Neural cell (in vitro differentiated cells): Measurements from ENCODE around the gene PGM2L1.

Experiments used
- CTCF ChIP-seq: fragments of 450-650 bp; IDR thresholded peaks from 2 replicates; pipeline ENCODE4 v1.5.1; 2014; ENCODE audit warnings: antibody characterized with exemption, mild to moderate bottlenecking, moderate library complexity; ENCODE audit not compliant: poor library complexity, severe bottlenecking
- EP300 ChIP-seq: fragments of 450-650 bp; conservative IDR thresholded peaks from 2 replicates; pipeline ENCODE4 v1.6.1; 2014; ENCODE audit warnings: antibody characterized with exemption, mild to moderate bottlenecking, moderate library complexity; ENCODE audit not compliant: poor library complexity, severe bottlenecking
- EZH2 ChIP-seq: fragments of 200-600, 300-800 bp; shearing (Covaris generic), sonication (generic); IDR thresholded peaks from 2 replicates; pipeline ENCODE4 v1.6.1; 2014; ENCODE audit warnings: antibody characterized with exemption, low read length, borderline replicate concordance, mild to moderate bottlenecking; ENCODE audit not compliant: insufficient read depth, poor library complexity, severe bottlenecking
- MXI1 ChIP-seq: fragments of 450-650 bp; conservative IDR thresholded peaks from 2 replicates; pipeline ENCODE4 v1.6.1; 2014; ENCODE audit warnings: antibody characterized with exemption, mild to moderate bottlenecking; ENCODE audit not compliant: poor library complexity, severe bottlenecking
- POLR2AphosphoS5 ChIP-seq: IDR thresholded peaks from 2 replicates; pipeline ENCODE4 v1.6.1; 2012
- RAD21 ChIP-seq: fragments of 450-650 bp; conservative IDR thresholded peaks from 2 replicates; pipeline ENCODE4 v1.6.1; 2014; ENCODE audit warnings: antibody characterized with exemption, mild to moderate bottlenecking, moderate library complexity
- SMC3 ChIP-seq: fragments of 450-650 bp; conservative IDR thresholded peaks from 2 replicates; pipeline ENCODE4 v1.6.1; 2014; ENCODE audit warnings: antibody characterized with exemption, mild to moderate bottlenecking, moderate library complexity; ENCODE audit not compliant: poor library complexity
- TAF1 ChIP-seq: IDR thresholded peaks from 2 replicates; pipeline ENCODE4 v1.6.1; 2012; ENCODE audit warnings: low read depth

GRCh38 chr11:74384641-74385040, 13.6 kb downstream of the PGM2L1 start:
- no peak for TF ChIP-seq EZH2
- no peak for TF ChIP-seq CTCF
- no peak for TF ChIP-seq POLR2AphosphoS5
- TF ChIP-seq TAF1: no peak
- TF ChIP-seq SMC3: no peak
- no peak for TF ChIP-seq RAD21
- TF ChIP-seq EP300: no peak
- no peak for TF ChIP-seq MXI1
